Keratinocyte (primary cell): ENCODE measurements around the gene DPP8. TPM values are rescaled to one million over a fixed set of nuclear protein-coding genes. Genes with fewer than 3 reads are reported as not detected.

Experiments used
- DNase-seq: peaks from one replicate; pipeline ENCODE4 v3.0.0-alpha.2; 2011; ENCODE audit warnings: low read depth, missing footprints, low spot score
- FAIRE-seq: peaks from 2 replicates; lab custom pipeline; 2011; peaks lifted over from hg19 to GRCh38; lab: Jason Lieb, UNC
- H2AFZ ChIP-seq: 2 replicates; pipeline ENCODE4 v1.6.0; 2012; ENCODE audit warnings: low read length, control low read depth, inconsistent platforms; ENCODE audit not compliant: control insufficient read depth
- H3K27ac ChIP-seq: 2 replicates; pipeline ENCODE4 v1.5.1; 2011; ENCODE audit warnings: low read length; ENCODE audit not compliant: control insufficient read depth, insufficient read depth
- H3K27me3 ChIP-seq: 3 replicates; pipeline ENCODE4 v1.6.0; 2011; ENCODE audit warnings: low read length; ENCODE audit not compliant: control insufficient read depth, insufficient read depth; ENCODE audit errors: extremely low read depth
- H3K36me3 ChIP-seq, 2 experiments: 2 replicates in 1 of 2; 3 replicates in 1 of 2; pipeline ENCODE4 v1.5.1; 2011; ENCODE audit warnings: low read length in 2 of 2, mild to moderate bottlenecking in 1 of 2; ENCODE audit not compliant: control insufficient read depth in 2 of 2, insufficient read depth in 2 of 2; ENCODE audit errors: extremely low read depth in 1 of 2
- H3K4me1 ChIP-seq: 3 replicates; pipeline ENCODE4 v1.5.1; 2011; ENCODE audit warnings: low read length; ENCODE audit not compliant: control insufficient read depth, insufficient read depth; ENCODE audit errors: extremely low read depth
- H3K4me2 ChIP-seq: 3 replicates; pipeline ENCODE4 v1.6.0; 2011; ENCODE audit warnings: low read depth, low read length; ENCODE audit not compliant: control insufficient read depth, insufficient read depth; ENCODE audit errors: extremely low read depth
- H3K4me3 ChIP-seq, 3 experiments: fragments of 200-600 bp in 1 of 3; sonication (generic) in 1 of 3; 2 replicates in 2 of 3; 3 replicates in 1 of 3; pipeline ENCODE4 v1.5.1; 2011 to 2016; ENCODE audit warnings: low read length in 3 of 3, mild to moderate bottlenecking in 3 of 3, control low read depth in 2 of 3, inconsistent platforms in 1 of 3, low read depth in 1 of 3, mixed read lengths in 1 of 3, mixed run types in 1 of 3, moderate library complexity in 1 of 3; ENCODE audit not compliant: control insufficient read depth in 2 of 3, insufficient read depth in 2 of 3; ENCODE audit errors: extremely low read depth in 1 of 3
- H3K79me2 ChIP-seq: 2 replicates; pipeline ENCODE4 v1.6.0; 2012; ENCODE audit warnings: low read length; ENCODE audit not compliant: control insufficient read depth, insufficient read depth
- H3K9ac ChIP-seq: 3 replicates; pipeline ENCODE4 v1.6.0; 2011; ENCODE audit warnings: low read length; ENCODE audit not compliant: control insufficient read depth, insufficient read depth; ENCODE audit errors: extremely low read depth
- H3K9me1 ChIP-seq: 3 replicates; pipeline ENCODE4 v1.6.0; 2011; ENCODE audit warnings: low read length; ENCODE audit not compliant: control insufficient read depth, insufficient read depth; ENCODE audit errors: extremely low read depth
- H3K9me3 ChIP-seq: 2 replicates; pipeline ENCODE4 v1.5.1; 2012; ENCODE audit warnings: low read depth, low read length; ENCODE audit not compliant: control insufficient read depth
- H4K20me1 ChIP-seq: 3 replicates; pipeline ENCODE4 v1.6.0; 2011; ENCODE audit warnings: low read length; ENCODE audit not compliant: control insufficient read depth, insufficient read depth; ENCODE audit errors: extremely low read depth
- EZH2 ChIP-seq: IDR thresholded peaks from one replicate; pipeline ENCODE4 v1.6.1; 2012; ENCODE audit warnings: inconsistent platforms, mild to moderate bottlenecking, low read length, moderate library complexity
- dilution Hi-C: fragments of 300-500 bp; cut with MboI; formaldehyde crosslinking; loops from one replicate; pipeline ENCODE4 v1.7.0; 2020; ENCODE audit warnings: low sequenced_read_pairs; ENCODE audit not compliant: extremely low pct_ligation_motif_present
- polyA plus RNA-seq, 5 experiments: library from polyadenylated mRNA; depleted of rRNA in 3 of 5; stranded (reverse) in 3 of 5; stranded (forward) in 1 of 5; unstranded in 1 of 5; fragments of >200 nt; gene quantifications; 1 replicate in 1 of 5; 2 replicates in 3 of 5; 3 replicates in 1 of 5; pipeline versions ENCODE4 v1.2.1 to v1.2.3, GENCODE V29; 2011 to 2012; ENCODE audit warnings: missing spikeins in 2 of 5, low read depth in 1 of 5, low replicate concordance in 1 of 5
- TF ChIP-seq, protein P1 (sequence below), 3 experiments: IDR thresholded peaks in 1 of 3; conservative IDR thresholded peaks in 1 of 3; optimal IDR thresholded peaks in 1 of 3; 2 replicates in 2 of 3; 3 replicates in 1 of 3; pipeline versions ENCODE3 to v1.5.1; 2011; ENCODE audit warnings: low read length in 3 of 3, mild to moderate bottlenecking in 3 of 3, moderate library complexity in 2 of 3, control low read depth in 1 of 3, inconsistent platforms in 1 of 3; ENCODE audit not compliant: insufficient read depth in 2 of 3; ENCODE audit errors: extremely low read depth in 1 of 3

The DPP8 gene
- polyA plus RNA-seq, 1 donor (not counting 4 experiments of a cell fraction or from before 2014, with no cell fraction given) = 21.6 TPM

DNA sequence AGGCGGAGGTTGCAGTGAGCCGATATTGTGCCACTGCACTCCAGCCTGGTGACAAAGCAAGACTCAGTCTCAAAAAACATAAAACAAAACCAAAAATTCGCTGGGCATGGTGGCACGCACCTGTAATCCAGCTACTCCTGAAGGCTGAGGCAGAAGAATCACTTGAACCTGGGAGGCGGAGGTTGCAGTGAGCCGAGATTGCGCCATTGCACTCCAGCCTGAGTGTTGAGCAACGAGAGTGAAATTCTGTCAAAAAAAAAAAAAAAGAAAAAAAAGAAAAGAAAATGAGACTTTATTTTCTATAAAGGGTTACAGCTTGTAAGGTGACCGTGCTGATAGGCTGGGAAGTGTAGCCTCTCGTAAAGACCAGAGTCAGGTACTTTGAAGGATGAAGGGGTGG lies 6.7 kb upstream of the DPP8 start:
- Histone ChIP-seq H3K9ac (no peak overlapping the region), H3K36me3 (no peaks in the 10 kb centered on the region), H3K79me2 (no peaks in the 10 kb centered on the region), H3K9me1 (no peaks in the 10 kb centered on the region), H3K4me2 (no peak overlapping the region), H2AFZ (no peak overlapping the region), H3K4me1 (no peaks in the 10 kb centered on the region), H3K9me3 (no peaks in the 10 kb centered on the region), H4K20me1 (no peaks in the 10 kb centered on the region), H3K4me3 (no peak overlapping the region), H3K27me3 (no peaks in the 10 kb centered on the region), H3K27ac (no peak overlapping the region)
- DNase-seq (no peak), FAIRE-seq (no peak)
- dilution Hi-C loops = no loop called here
- TF ChIP-seq, protein P1, sequence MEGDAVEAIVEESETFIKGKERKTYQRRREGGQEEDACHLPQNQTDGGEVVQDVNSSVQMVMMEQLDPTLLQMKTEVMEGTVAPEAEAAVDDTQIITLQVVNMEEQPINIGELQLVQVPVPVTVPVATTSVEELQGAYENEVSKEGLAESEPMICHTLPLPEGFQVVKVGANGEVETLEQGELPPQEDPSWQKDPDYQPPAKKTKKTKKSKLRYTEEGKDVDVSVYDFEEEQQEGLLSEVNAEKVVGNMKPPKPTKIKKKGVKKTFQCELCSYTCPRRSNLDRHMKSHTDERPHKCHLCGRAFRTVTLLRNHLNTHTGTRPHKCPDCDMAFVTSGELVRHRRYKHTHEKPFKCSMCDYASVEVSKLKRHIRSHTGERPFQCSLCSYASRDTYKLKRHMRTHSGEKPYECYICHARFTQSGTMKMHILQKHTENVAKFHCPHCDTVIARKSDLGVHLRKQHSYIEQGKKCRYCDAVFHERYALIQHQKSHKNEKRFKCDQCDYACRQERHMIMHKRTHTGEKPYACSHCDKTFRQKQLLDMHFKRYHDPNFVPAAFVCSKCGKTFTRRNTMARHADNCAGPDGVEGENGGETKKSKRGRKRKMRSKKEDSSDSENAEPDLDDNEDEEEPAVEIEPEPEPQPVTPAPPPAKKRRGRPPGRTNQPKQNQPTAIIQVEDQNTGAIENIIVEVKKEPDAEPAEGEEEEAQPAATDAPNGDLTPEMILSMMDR (optimal IDR thresholded peaks at IDR 0.05 in 1 of 3, IDR thresholded peaks at IDR 0.05 in 1 of 3, conservative IDR thresholded peaks at IDR 0.05 in 1 of 3; ENCODE audit: extremely low read depth in 1 of 3, insufficient read depth in 2 of 3, low read length in 3 of 3) = no peak
- TF ChIP-seq EZH2 = no peak

DNA sequence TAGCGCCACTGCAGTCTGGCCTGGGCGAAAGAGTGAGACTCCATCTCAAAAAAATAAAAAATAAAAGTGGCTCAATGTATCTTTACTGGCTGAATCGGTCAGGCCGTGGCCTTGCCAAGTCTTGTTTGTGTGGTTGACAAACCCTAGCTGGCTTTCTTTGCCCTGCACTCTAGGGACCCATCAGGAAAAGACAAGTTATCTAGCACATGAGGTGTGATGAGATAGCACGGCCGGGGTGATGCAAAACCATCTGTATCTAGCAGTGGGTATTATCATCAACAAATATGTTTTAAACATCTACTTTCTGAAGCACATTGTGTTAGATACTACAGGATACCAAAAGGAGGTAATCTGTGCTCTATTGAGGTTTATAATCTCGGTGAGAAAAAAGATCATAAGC lies 3.9 kb upstream of the DPP8 start:
- Histone ChIP-seq H3K27me3 (no peaks in the 10 kb centered on the region), H3K9me3 (no peaks in the 10 kb centered on the region), H3K9me1 (no peaks in the 10 kb centered on the region), H3K9ac (no peak overlapping the region), H3K36me3 (no peaks in the 10 kb centered on the region), H3K4me3 (no peak overlapping the region), H2AFZ (no peak overlapping the region), H3K4me1 (peaks cover 5% of the 10 kb centered on the region), H3K4me2 (no peak overlapping the region), H3K79me2 (peaks cover 12% of the 10 kb centered on the region), H4K20me1 (no peaks in the 10 kb centered on the region), H3K27ac (no peak overlapping the region)
- dilution Hi-C loops = no loop called here
- TF ChIP-seq EZH2 = no peak
- TF ChIP-seq, protein P1 (optimal IDR thresholded peaks at IDR 0.05 in 1 of 3, IDR thresholded peaks at IDR 0.05 in 1 of 3, conservative IDR thresholded peaks at IDR 0.05 in 1 of 3; ENCODE audit: extremely low read depth in 1 of 3, insufficient read depth in 2 of 3, low read length in 3 of 3) = no peak
- FAIRE-seq (no peak), DNase-seq (no peak)
